IMR-90 (cell line): ENCODE measurements around the gene FLYWCH1. TPM values are rescaled to one million over a fixed set of nuclear protein-coding genes. Genes with fewer than 3 reads are reported as not detected.

Source experiments
- ATAC-seq: fragments of 200-7000 bp; cut with Tn5 transposase; 2 replicates; pipeline ENCODE4 v1.9.1; 2020; ENCODE audit warnings: low read depth, mild to moderate bottlenecking, moderate library complexity
- BruUV-seq: library from RNA; stranded (reverse); fragments of 400-500 nt; replicated peaks from 2 replicates; lab custom pipeline; 2021; lab: Mats Ljungman, UMichigan
- CTCF ChIA-PET: fragments of 300-600 bp; formaldehyde crosslinking; extraction: SDS; loops from one replicate; lab custom pipeline; 2021; ENCODE audit warnings: antibody characterized with exemption; lab: Yijun Ruan, JAX
- POLR2A ChIA-PET: fragments of 300-600 bp; sonication (Branson Sonifier 250); formaldehyde crosslinking; loops from one replicate; lab custom pipeline; 2022; ENCODE audit warnings: antibody characterized with exemption; ENCODE audit not compliant: unreplicated experiment; lab: Charles Lee
- DNase-seq: peaks from one replicate; pipeline ENCODE4 v3.0.0; 2013
- H2AFZ ChIP-seq: replicated peaks from 2 replicates; pipeline ENCODE3; 2013; ENCODE audit warnings: low read length, mild to moderate bottlenecking; ENCODE audit not compliant: poor library complexity
- H2AK5ac ChIP-seq: 2 replicates; pipeline ENCODE4 v1.6.1; 2013; ENCODE audit warnings: low read depth, low read length, inconsistent platforms
- H2AK9ac ChIP-seq: replicated peaks from 2 replicates; pipeline ENCODE3; 2013; ENCODE audit warnings: mild to moderate bottlenecking, low read depth, low read length, moderate library complexity; ENCODE audit not compliant: poor library complexity
- H2BK120ac ChIP-seq: 2 replicates; pipeline ENCODE4 v1.6.1; 2013; ENCODE audit warnings: low read depth, low read length, inconsistent platforms
- H2BK15ac ChIP-seq: 3 replicates; pipeline ENCODE4 v1.6.1; 2013; ENCODE audit warnings: low read depth, low read length, inconsistent platforms
- H2BK20ac ChIP-seq: 2 replicates; pipeline ENCODE4 v1.6.1; 2013; ENCODE audit warnings: low read depth, mild to moderate bottlenecking, inconsistent platforms, low read length, moderate library complexity
- H2BK5ac ChIP-seq: 2 replicates; pipeline ENCODE4 v1.6.1; 2013; ENCODE audit warnings: mild to moderate bottlenecking, low read depth, low read length, inconsistent platforms; ENCODE audit not compliant: poor library complexity, severe bottlenecking
- H3K14ac ChIP-seq: replicated peaks from 2 replicates; pipeline ENCODE4 v1.6.1; 2013; ENCODE audit warnings: low read depth, low read length, inconsistent platforms
- H3K18ac ChIP-seq: 2 replicates; pipeline ENCODE4 v1.6.1; 2013; ENCODE audit warnings: low read depth, low read length, control low read depth
- H3K23ac ChIP-seq: 2 replicates; pipeline ENCODE4 v1.6.1; 2013; ENCODE audit warnings: low read depth, low read length, inconsistent platforms
- H3K27ac ChIP-seq: 2 replicates; pipeline ENCODE4 v1.5.1; 2013; ENCODE audit warnings: mild to moderate bottlenecking, control low read depth, low read length; ENCODE audit not compliant: insufficient read depth
- H3K27me3 ChIP-seq: 2 replicates; pipeline ENCODE4 v1.6.1; 2013; ENCODE audit warnings: low read length; ENCODE audit not compliant: control insufficient read depth, insufficient read depth
- H3K36me3 ChIP-seq: 2 replicates; pipeline ENCODE4 v1.6.1; 2013; ENCODE audit warnings: low read length, mixed read lengths; ENCODE audit not compliant: control insufficient read depth, insufficient read depth
- H3K4ac ChIP-seq: 2 replicates; pipeline ENCODE4 v1.6.1; 2013; ENCODE audit warnings: low read depth, low read length, inconsistent platforms
- H3K4me1 ChIP-seq: 2 replicates; pipeline ENCODE4 v1.6.1; 2013; ENCODE audit warnings: low read length, mixed read lengths; ENCODE audit not compliant: control insufficient read depth, insufficient read depth
- H3K4me2 ChIP-seq: 2 replicates; pipeline ENCODE4 v1.6.1; 2013; ENCODE audit warnings: low read depth, mild to moderate bottlenecking, control low read depth, low read length, moderate library complexity
- H3K4me3 ChIP-seq: 2 replicates; pipeline ENCODE4 v1.5.1; 2013; ENCODE audit warnings: low read depth, mild to moderate bottlenecking, control low read depth, low read length, moderate library complexity; ENCODE audit not compliant: insufficient read depth
- H3K56ac ChIP-seq: 2 replicates; pipeline ENCODE4 v1.6.1; 2013; ENCODE audit warnings: low read length, inconsistent platforms; ENCODE audit not compliant: insufficient read depth; ENCODE audit errors: extremely low read depth
- H3K79me1 ChIP-seq, 2 experiments: 2 replicates each; pipeline ENCODE4 v1.6.1; 2013; ENCODE audit warnings: low read length in 2 of 2, inconsistent platforms in 1 of 2, low read depth in 1 of 2
- H3K9ac ChIP-seq: 2 replicates; pipeline ENCODE4 v1.6.1; 2013; ENCODE audit warnings: low read depth, low read length, control low read depth
- H3K9me1 ChIP-seq: 2 replicates; pipeline ENCODE4 v1.6.1; 2013; ENCODE audit warnings: low read length, inconsistent platforms; ENCODE audit not compliant: insufficient read depth
- H3K9me3 ChIP-seq: 2 replicates; pipeline ENCODE4 v1.6.1; 2013; ENCODE audit warnings: low read length; ENCODE audit not compliant: control insufficient read depth, insufficient read depth
- H4K20me1 ChIP-seq: 2 replicates; pipeline ENCODE4 v1.6.1; 2013; ENCODE audit warnings: low read length, inconsistent platforms; ENCODE audit not compliant: insufficient read depth
- H4K5ac ChIP-seq: 2 replicates; pipeline ENCODE4 v1.6.1; 2013; ENCODE audit warnings: mild to moderate bottlenecking, low read depth, low read length, control low read depth
- H4K8ac ChIP-seq, 2 experiments: 2 replicates each; pipeline ENCODE4 v1.6.1; 2013; ENCODE audit warnings: low read depth in 2 of 2, low read length in 2 of 2, control low read depth in 1 of 2, inconsistent platforms in 1 of 2
- H4K91ac ChIP-seq: 2 replicates; pipeline ENCODE4 v1.6.1; 2013; ENCODE audit warnings: low read depth, low read length, inconsistent platforms; ENCODE audit not compliant: insufficient read depth
- BHLHE40 ChIP-seq: fragments of 150-350 bp; IDR thresholded peaks from 2 replicates; pipeline ENCODE4 v1.6.1; 2016; ENCODE audit warnings: mild to moderate bottlenecking, low read depth, low read length
- WGBS, 2 experiments: methylation state at CpG; one replicate each; pipeline versions ENCODE4 v1.1.5 to v1.1.7; 2013; ENCODE audit warnings: missing lambda C conversion rate in 2 of 2; ENCODE audit not compliant: insufficient read length in 1 of 2; ENCODE audit errors: extremely low coverage in 2 of 2; 5-methylcytosine and 5-hydroxymethylcytosine counted together
- dilution Hi-C: fragments of 300-500 bp; cut with HindIII; formaldehyde crosslinking; loops from one replicate; pipeline ENCODE4 v1.14.3; 2018; ENCODE audit warnings: low sequenced_read_pairs; ENCODE audit not compliant: unreplicated experiment
- in situ Hi-C: fragments of 300-500 bp; cut with MboI; formaldehyde crosslinking; loops from 3 replicates; pipeline ENCODE4 v1.14.3; 2019; ENCODE audit warnings: low sequenced_read_pairs, inconsistent platforms, mixed read lengths
- intact Hi-C: fragments of 100-400 bp; cut with micrococcal nuclease; formaldehyde crosslinking; loops from 2 replicates; pipeline ENCODE4 v1.10.0; 2022
- polyA plus RNA-seq, 3 experiments: library from polyadenylated mRNA; depleted of rRNA; stranded (reverse); fragments of >200 nt; gene quantifications; 2 replicates each; pipeline ENCODE4 v1.2.3, GENCODE V29; 2012; ENCODE audit warnings: low replicate concordance in 1 of 3
- total RNA-seq: library from RNA; depleted of rRNA; stranded (reverse); fragments of >200 nt; gene quantifications from 2 replicates; pipeline ENCODE4 v1.2.3, GENCODE V29; 2012

Gene FLYWCH1
- total and polyA plus RNA-seq, 2 of the 4 experiments (the other 2 are of a cell fraction), result 14.3 to 25.2 TPM

GRCh38 chr16:2910441-2910969 lies 1.2 kb upstream of the FLYWCH1 start:
- no TSS peak for BruUV-seq
- DNase-seq (peak; percentile 50), ATAC-seq (no peak)
- Histone ChIP-seq H2BK20ac (no peak overlapping the region), H4K8ac (no peak overlapping the region), H3K4me2 (no peak overlapping the region), H2BK5ac (peak overlapping the region; percentile 18), H3K4me3 (no peak overlapping the region), H4K5ac (no peak overlapping the region), H3K9me1 (peaks cover 3% of the 10 kb centered on the region; the same call in 1 of the 2 replicates), H3K14ac (peak overlapping the region; percentile 27; the same call in 1 of the 2 replicates), H3K4ac (peak overlapping the region; percentile 24; the same call in 1 of the 2 replicates), H2BK15ac (0 out of 3 replicates have a peak overlapping the region, but pooled peaks have one; percentile 37), H4K20me1 (peaks cover 10% of the 10 kb centered on the region; the same call in 1 of the 2 replicates), H3K18ac (no peak overlapping the region), H3K56ac (no peak overlapping the region), H3K79me1 (peaks cover 5 to 34% of the 10 kb centered on the region in 2 experiments), H3K9ac (no peak overlapping the region), H2AK9ac (no peak overlapping the region), H3K9me3 (no peaks in the 10 kb centered on the region), H3K36me3 (peaks cover 10% of the 10 kb centered on the region), H3K23ac (no peak overlapping the region), H3K27ac (peak overlapping the region; percentile 26; the same call in 1 of the 2 replicates), H4K91ac (no peak overlapping the region; the same call in 1 of the 2 replicates), H2BK120ac (no peak overlapping the region), H3K27me3 (no peaks in the 10 kb centered on the region), H3K4me1 (peaks cover 4% of the 10 kb centered on the region; the same call in 1 of the 2 replicates), H2AFZ (no peak overlapping the region), H2AK5ac (no peak overlapping the region)
- in situ Hi-C loops, result loop anchor here (10.0 kb wide), 1 partner anchor 76 kb away; the partner anchor contains the start of gene ZG16B
- no peak for TF ChIP-seq BHLHE40
- intact Hi-C loops, result no loop called here
- CTCF ChIA-PET, result interaction anchor here (0.6 kb wide), 1 partner anchor 93 kb away, joined by 4 read pairs; no protein-coding TSS in a partner anchor
- dilution Hi-C loops, result no loop called here
- POLR2A ChIA-PET, result no interaction called here
- WGBS, 2 experiments, result no CpG with 5 or more reads among the region's 5 CpGs
